OCI-LY3 (cell line): ENCODE measurements around the gene SLC26A8.

ENCODE experiments used
- EZH2phosphoT487 ChIP-seq: fragments of 200-600 bp; shearing (Covaris generic); IDR thresholded peaks from 2 replicates; pipeline ENCODE4 v1.6.1; 2018; ENCODE audit warnings: antibody characterized with exemption, mixed run types, low read depth
- TF ChIP-seq, protein P1 (sequence below): fragments of 200-600, 300-600 bp; sonication (generic); IDR thresholded peaks from 2 replicates; pipeline ENCODE4 v1.5.1; 2014; ENCODE audit warnings: antibody characterized with exemption, low read length, low read depth

DNA sequence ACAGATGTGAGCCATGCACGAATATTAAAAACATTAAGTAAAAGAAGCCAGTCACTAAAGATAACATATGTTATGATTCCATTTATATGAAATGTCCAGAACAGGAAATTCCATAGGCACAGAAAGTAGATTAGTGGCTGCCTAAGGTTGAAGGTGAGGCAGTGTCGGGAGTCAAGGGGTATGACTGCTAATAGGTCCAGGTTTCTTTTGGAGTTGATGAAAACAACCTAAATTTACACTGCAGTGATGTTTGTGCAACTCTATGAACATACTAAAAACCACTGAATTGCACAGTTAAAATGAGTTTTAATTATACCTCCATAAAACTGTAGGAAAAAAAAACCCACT, 118.0 kb downstream of the SLC26A8 start:
- TF ChIP-seq, protein P1, sequence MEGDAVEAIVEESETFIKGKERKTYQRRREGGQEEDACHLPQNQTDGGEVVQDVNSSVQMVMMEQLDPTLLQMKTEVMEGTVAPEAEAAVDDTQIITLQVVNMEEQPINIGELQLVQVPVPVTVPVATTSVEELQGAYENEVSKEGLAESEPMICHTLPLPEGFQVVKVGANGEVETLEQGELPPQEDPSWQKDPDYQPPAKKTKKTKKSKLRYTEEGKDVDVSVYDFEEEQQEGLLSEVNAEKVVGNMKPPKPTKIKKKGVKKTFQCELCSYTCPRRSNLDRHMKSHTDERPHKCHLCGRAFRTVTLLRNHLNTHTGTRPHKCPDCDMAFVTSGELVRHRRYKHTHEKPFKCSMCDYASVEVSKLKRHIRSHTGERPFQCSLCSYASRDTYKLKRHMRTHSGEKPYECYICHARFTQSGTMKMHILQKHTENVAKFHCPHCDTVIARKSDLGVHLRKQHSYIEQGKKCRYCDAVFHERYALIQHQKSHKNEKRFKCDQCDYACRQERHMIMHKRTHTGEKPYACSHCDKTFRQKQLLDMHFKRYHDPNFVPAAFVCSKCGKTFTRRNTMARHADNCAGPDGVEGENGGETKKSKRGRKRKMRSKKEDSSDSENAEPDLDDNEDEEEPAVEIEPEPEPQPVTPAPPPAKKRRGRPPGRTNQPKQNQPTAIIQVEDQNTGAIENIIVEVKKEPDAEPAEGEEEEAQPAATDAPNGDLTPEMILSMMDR: no peak
- TF ChIP-seq EZH2phosphoT487: no peak
